Brain microvascular endothelial cell (primary cell): ENCODE results near the gene OSGIN1.

Source experiments
- DNase-seq: peaks from one replicate; pipeline ENCODE4 v3.0.0-alpha.2; 2020
- H3K27ac ChIP-seq: fragments of 250-450 bp; sonication (Bioruptor Pico); 2 replicates; pipeline ENCODE4 v1.5.1; 2020; ENCODE audit warnings: mild to moderate bottlenecking, moderate library complexity
- H3K27me3 ChIP-seq: fragments of 250-450 bp; sonication (Bioruptor Pico); replicated peaks from 2 replicates; pipeline ENCODE4 v1.5.1; 2020; ENCODE audit warnings: mild to moderate bottlenecking
- H3K36me3 ChIP-seq: fragments of 250-450 bp; sonication (Bioruptor Pico); replicated peaks from 2 replicates; pipeline ENCODE4 v1.5.1; 2020; ENCODE audit warnings: mild to moderate bottlenecking
- H3K4me3 ChIP-seq: 2 replicates; pipeline ENCODE4 v1.5.1; 2011; ENCODE audit warnings: low read depth, mild to moderate bottlenecking, control low read depth, low read length, moderate library complexity
- CTCF ChIP-seq: IDR thresholded peaks from 2 replicates; pipeline ENCODE4 v1.5.1; 2011; ENCODE audit warnings: low read depth, mild to moderate bottlenecking, moderate library complexity, low read length, control low read depth, inconsistent platforms; ENCODE audit errors: missing control alignments
- in situ Hi-C: cut with HindIII; loops from 2 replicates; pipeline ENCODE4 v1.10.0; 2017; ENCODE audit warnings: low sequenced_read_pairs, low pct_ligation_motif_present

The OSGIN1 gene

GRCh38 chr16:83908798-83909197, 44.2 kb upstream of the OSGIN1 start:
- Histone ChIP-seq H3K36me3 (peaks cover 6% of the 10 kb centered on the region), H3K27ac (no peak overlapping the region), H3K4me3 (no peak overlapping the region), H3K27me3 (no peaks in the 10 kb centered on the region)
- no peak for TF ChIP-seq CTCF
- in situ Hi-C loops = no loop called here
- no peak for DNase-seq

GRCh38 chr16:83911290-83911689, 41.8 kb upstream of the OSGIN1 start:
- H3K36me3 ChIP-seq = peaks cover 6% of the 10 kb centered on the region
- in situ Hi-C loops = no loop called here

DNA sequence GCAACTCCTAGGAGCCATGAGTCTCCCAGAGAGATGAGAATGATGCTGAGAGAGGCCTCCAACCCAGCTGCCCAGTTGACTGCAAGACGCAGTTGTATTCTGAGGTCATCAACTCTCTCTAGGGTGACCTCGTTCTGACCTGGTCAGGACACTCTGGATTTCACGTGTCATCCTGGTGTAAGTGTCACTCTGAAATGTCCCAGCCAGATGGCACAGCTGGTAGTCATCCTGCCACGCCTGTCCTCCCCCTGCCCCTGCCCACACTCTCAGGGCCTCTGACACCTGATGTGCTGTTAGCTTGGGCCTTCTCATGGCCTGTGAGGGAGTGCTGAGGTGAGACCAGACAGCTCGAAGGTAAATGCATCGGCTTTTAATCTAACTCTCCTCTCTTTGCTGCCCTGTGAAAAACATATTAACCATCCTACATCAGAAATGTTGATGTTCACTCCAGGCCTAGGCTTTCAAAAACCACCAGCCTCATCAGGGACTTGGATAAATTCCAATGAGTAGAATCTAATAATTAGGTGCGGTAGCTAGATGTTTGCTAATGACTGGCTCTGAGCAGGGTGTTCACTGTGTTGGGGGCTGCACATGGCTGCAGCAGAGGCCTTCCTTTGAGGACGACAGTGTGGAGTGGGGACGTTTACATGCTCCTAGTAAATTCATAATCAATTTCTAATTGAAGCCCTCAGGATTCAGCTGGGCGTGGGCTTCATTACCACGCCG, 40.4 kb upstream of the OSGIN1 start:
- no peak for DNase-seq
- Histone ChIP-seq H3K4me3 (no peak overlapping the region), H3K36me3 (peaks cover 6% of the 10 kb centered on the region), H3K27me3 (no peaks in the 10 kb centered on the region), H3K27ac (no peak overlapping the region)
- TF ChIP-seq CTCF = no peak
- in situ Hi-C loops = no loop called here

More at GRCh38 chr16:83911290-83911689, 41.8 kb upstream of the OSGIN1 start:
- DNase-seq = no peak
- Histone ChIP-seq H3K27ac (no peak overlapping the region), H3K4me3 (no peak overlapping the region), H3K27me3 (no peaks in the 10 kb centered on the region)
- TF ChIP-seq CTCF = no peak

DNA sequence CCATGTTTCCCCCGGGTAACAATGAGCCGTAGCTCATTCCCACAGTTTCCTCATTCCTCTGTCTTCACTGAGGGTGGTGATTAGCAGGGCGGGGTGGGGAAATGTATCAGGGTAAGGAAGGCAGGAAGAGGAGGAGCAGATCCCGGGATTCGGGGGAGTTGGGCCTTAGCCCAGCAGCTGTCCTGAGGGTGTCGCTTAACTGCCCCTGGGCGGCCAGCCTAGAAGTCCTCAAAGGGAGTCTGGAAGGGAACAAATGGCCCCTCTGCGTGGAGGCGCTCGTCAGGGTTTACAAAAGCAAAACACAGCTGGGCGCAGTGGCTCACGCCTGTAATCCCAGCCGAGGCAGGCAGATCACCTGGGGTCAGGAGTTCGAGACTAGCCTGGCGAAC, 39.8 kb upstream of the OSGIN1 start:
- Histone ChIP-seq H3K36me3 (peaks cover 6% of the 10 kb centered on the region), H3K27me3 (no peaks in the 10 kb centered on the region), H3K27ac (no peak overlapping the region), H3K4me3 (no peak overlapping the region)
- DNase-seq = no peak
- in situ Hi-C loops = no loop called here
- TF ChIP-seq CTCF = no peak

DNA sequence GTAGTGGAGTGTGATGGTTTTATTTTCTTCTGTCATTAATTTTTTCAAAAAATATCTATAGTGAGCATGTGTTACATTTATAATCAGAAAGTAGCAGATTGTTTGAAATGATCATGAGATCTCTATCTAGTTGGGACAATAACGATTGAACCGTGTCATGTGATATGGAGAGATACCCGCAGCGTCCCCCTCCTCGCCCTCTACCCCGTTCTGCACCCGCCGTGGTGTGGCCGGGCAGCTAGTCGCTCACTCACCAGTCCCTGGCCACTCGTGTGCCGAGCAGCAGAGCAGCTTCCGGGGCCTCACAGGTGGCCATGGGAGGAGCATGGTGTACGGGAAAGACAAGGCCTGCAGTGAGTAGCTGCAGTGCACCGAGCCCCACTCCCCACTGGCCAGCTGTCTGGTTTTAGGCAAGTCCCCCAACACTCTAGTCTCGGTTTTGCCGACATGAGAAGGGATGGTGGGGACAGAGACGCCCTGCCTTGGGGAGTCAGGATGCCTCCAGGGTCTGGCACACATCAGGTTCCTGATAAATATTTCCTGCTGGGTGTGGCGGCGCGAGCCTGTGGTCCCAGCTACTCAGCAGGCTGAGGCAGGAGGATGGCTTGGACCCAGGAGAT, 38.8 kb upstream of the OSGIN1 start:
- no peaks in the 10 kb centered on the region for H3K27me3 ChIP-seq
- in situ Hi-C loops = no loop called here
- peaks cover 9% of the 10 kb centered on the region for H3K36me3 ChIP-seq
- no peak overlapping the region for H3K27ac ChIP-seq
- no peak for TF ChIP-seq CTCF
- no peak overlapping the region for H3K4me3 ChIP-seq
- DNase-seq = no peak
